Sigmoid colon (tissue), 7 donors: ENCODE data around the gene BRD9. TPM values are rescaled to one million over a fixed set of nuclear protein-coding genes. Genes with fewer than 3 reads are reported as not detected.

Source experiments
- DNase-seq: peaks from one replicate; pipeline ENCODE4 v3.0.0-alpha.2; 2019
- H3K27ac ChIP-seq, 4 donors: fragments of 200-600 bp; sonication (generic); one replicate each; pipeline ENCODE4 v1.5.1; 2016 to 2019; ENCODE audit warnings: mild to moderate bottlenecking in 1 of 4
- H3K27me3 ChIP-seq, 3 donors: fragments of 200-600 bp; sonication (generic); one replicate each; pipeline ENCODE4 v1.5.1; 2019; ENCODE audit warnings: mild to moderate bottlenecking in 1 of 3
- H3K36me3 ChIP-seq, 4 donors: fragments of 200-600 bp; sonication (generic); one replicate each; pipeline ENCODE4 v1.5.1; 2016 to 2019
- H3K4me1 ChIP-seq, 4 donors: fragments of 200-600 bp; sonication (generic); one replicate each; pipeline ENCODE4 v1.5.1; 2017 to 2019
- H3K4me3 ChIP-seq, 4 donors: fragments of 200-600 bp; sonication (generic); one replicate each; pipeline ENCODE4 v1.5.1; 2017 to 2019; ENCODE audit warnings: mild to moderate bottlenecking in 2 of 4, moderate library complexity in 1 of 4
- H3K9me3 ChIP-seq, 4 donors: fragments of 200-600 bp in 3 of 4; sonication (generic) in 3 of 4; one replicate each; pipeline versions ENCODE4 v1.5.1 to v1.6.1; 2013 to 2019
- EP300 ChIP-seq, 4 donors: sonication (generic); formaldehyde crosslinking; IDR thresholded peaks; one replicate each; pipeline ENCODE4 v1.6.1; 2017; ENCODE audit warnings: antibody characterized with exemption in 4 of 4
- POLR2A ChIP-seq, 2 donors: fragments of 450-650 bp; IDR thresholded peaks; one replicate each; pipeline ENCODE4 v1.6.1; 2016; ENCODE audit warnings: antibody characterized with exemption in 2 of 2, mild to moderate bottlenecking in 2 of 2, moderate library complexity in 2 of 2
- POLR2AphosphoS5 ChIP-seq, 4 donors: sonication (generic); formaldehyde crosslinking; IDR thresholded peaks; one replicate each; pipeline ENCODE4 v1.6.1; 2017; ENCODE audit warnings: antibody characterized with exemption in 4 of 4
- WGBS, 2 donors: extraction: QIAGEN DNeasy Blood & Tissue Kit; methylation state at CpG; one replicate each; pipeline ENCODE4 v1.1.7; 2013; 5-methylcytosine and 5-hydroxymethylcytosine counted together
- intact Hi-C: fragments of 100-400 bp; cut with DNase I; formaldehyde crosslinking; loops from one replicate; pipeline ENCODE4 v1.15.1; 2023
- polyA plus RNA-seq, 3 donors: library from polyadenylated mRNA; stranded (reverse); fragments of 200-250 nt; gene quantifications; one replicate each; pipeline ENCODE4 v1.2.3, GENCODE V29; 2013
- total RNA-seq, 4 donors: library from RNA; depleted of rRNA; stranded (reverse); fragments of >200 nt; gene quantifications; one replicate each; pipeline ENCODE4 v1.1.0, GENCODE V29; 2016
- TF ChIP-seq, protein P1 (sequence below), 4 experiments: fragments of 450-650 bp in 3 of 4; fragments of 200-600 bp in 1 of 4; IDR thresholded peaks; one replicate each; pipeline ENCODE4 v1.5.1; 2016 to 2019; ENCODE audit warnings: antibody characterized with exemption in 4 of 4, mild to moderate bottlenecking in 3 of 4, moderate library complexity in 2 of 4
- donor health status: healthy with polysubstance abuse.
- donor health status: Bipolar disorder and iron deficiency.
- donor health status: healthy.

BRD9 gene
- total and polyA plus RNA-seq, 7 donors: 12.9 to 38.8 (median 22.4) TPM

- Histone ChIP-seq H3K4me3 (no peak overlapping the region), H3K27me3 (no peaks in the 10 kb centered on the region), H3K27ac (no peak overlapping the region), H3K9me3 (no peaks in the 10 kb centered on the region), H3K4me1 (no peaks in the 10 kb centered on the region), H3K36me3 (peaks cover 47 to 97% (median 77%) of the 10 kb centered on the region in 4 donors)
- 94 to 95% methylated on average over 18 of the region's 18 CpGs for WGBS, 2 donors
- TF ChIP-seq POLR2AphosphoS5 (IDR thresholded peaks at IDR 0.05): no peak
- no peak for TF ChIP-seq EP300 (IDR thresholded peaks at IDR 0.05)
- TF ChIP-seq, protein P1, sequence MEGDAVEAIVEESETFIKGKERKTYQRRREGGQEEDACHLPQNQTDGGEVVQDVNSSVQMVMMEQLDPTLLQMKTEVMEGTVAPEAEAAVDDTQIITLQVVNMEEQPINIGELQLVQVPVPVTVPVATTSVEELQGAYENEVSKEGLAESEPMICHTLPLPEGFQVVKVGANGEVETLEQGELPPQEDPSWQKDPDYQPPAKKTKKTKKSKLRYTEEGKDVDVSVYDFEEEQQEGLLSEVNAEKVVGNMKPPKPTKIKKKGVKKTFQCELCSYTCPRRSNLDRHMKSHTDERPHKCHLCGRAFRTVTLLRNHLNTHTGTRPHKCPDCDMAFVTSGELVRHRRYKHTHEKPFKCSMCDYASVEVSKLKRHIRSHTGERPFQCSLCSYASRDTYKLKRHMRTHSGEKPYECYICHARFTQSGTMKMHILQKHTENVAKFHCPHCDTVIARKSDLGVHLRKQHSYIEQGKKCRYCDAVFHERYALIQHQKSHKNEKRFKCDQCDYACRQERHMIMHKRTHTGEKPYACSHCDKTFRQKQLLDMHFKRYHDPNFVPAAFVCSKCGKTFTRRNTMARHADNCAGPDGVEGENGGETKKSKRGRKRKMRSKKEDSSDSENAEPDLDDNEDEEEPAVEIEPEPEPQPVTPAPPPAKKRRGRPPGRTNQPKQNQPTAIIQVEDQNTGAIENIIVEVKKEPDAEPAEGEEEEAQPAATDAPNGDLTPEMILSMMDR (IDR thresholded peaks at IDR 0.05): no peak
- no peak for TF ChIP-seq POLR2A (IDR thresholded peaks at IDR 0.05)
- intact Hi-C loops: no loop called here
- DNase-seq: peak; percentile 53
Observed at GRCh38 chr5:885127-885442, 7.5 kb downstream of the BRD9 start.

GRCh38 chr5:884345-885126, 8.1 kb downstream of the BRD9 start:
- WGBS, 2 donors: 84 to 94% methylated on average over 16 of the region's 16 CpGs
- Histone ChIP-seq H3K9me3 (no peaks in the 10 kb centered on the region), H3K4me3 (no peak overlapping the region), H3K27me3 (no peaks in the 10 kb centered on the region), H3K36me3 (peaks cover 47 to 92% (median 73%) of the 10 kb centered on the region in 4 donors), H3K4me1 (no peaks in the 10 kb centered on the region), H3K27ac (no peak overlapping the region)
- TF ChIP-seq EP300 (IDR thresholded peaks at IDR 0.05): no peak
- TF ChIP-seq, protein P1 (IDR thresholded peaks at IDR 0.05): no peak
- no peak for TF ChIP-seq POLR2A (IDR thresholded peaks at IDR 0.05)
- no peak for TF ChIP-seq POLR2AphosphoS5 (IDR thresholded peaks at IDR 0.05)
- intact Hi-C loops: no loop called here
- no peak for DNase-seq

DNA sequence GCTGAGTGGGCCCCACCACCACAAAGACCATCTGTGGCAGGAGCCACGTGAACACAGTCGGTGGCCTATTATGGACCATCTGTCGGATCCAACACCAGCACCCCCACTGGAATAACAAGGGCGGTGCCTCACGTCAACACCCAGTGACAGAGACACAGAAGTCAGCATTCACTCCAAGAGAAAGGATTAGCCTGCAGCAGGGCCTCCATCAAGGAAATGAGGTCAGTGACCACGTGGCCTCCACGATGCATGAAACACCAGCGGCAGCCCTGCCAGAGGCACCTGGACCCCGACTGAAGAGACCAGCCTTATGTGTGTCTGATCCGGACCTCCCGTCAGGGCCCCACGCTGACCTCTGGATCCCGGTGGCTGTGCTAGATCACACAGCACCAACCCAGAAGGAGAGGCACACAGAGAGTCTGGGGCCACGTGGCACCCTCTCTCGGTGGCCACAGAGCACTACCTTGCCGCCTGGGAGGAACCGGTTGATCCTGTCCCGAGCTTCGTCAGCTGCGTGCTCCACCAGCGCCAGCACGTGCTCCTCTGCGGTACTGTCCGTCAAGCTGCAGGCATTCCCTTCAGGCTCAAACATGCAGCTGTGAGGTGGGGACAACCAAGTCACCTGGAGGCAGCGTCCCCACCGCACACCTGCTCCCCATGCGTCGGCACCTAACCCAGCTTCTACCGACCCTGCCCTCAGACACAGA, 9.0 kb downstream of the BRD9 start:
- Histone ChIP-seq H3K27me3 (no peaks in the 10 kb centered on the region), H3K36me3 (peaks cover 44 to 83% (median 67%) of the 10 kb centered on the region in 4 donors), H3K27ac (no peak overlapping the region), H3K4me1 (no peaks in the 10 kb centered on the region), H3K4me3 (no peak overlapping the region), H3K9me3 (no peaks in the 10 kb centered on the region)
- TF ChIP-seq, protein P1 (IDR thresholded peaks at IDR 0.05): no peak
- no peak for TF ChIP-seq POLR2AphosphoS5 (IDR thresholded peaks at IDR 0.05)
- TF ChIP-seq POLR2A (IDR thresholded peaks at IDR 0.05): no peak
- no peak for TF ChIP-seq EP300 (IDR thresholded peaks at IDR 0.05)
- peak; percentile 59 for DNase-seq
- intact Hi-C loops: no loop called here
- WGBS, 2 donors: 94 to 96% methylated on average over 29 of the region's 29 CpGs

DNA sequence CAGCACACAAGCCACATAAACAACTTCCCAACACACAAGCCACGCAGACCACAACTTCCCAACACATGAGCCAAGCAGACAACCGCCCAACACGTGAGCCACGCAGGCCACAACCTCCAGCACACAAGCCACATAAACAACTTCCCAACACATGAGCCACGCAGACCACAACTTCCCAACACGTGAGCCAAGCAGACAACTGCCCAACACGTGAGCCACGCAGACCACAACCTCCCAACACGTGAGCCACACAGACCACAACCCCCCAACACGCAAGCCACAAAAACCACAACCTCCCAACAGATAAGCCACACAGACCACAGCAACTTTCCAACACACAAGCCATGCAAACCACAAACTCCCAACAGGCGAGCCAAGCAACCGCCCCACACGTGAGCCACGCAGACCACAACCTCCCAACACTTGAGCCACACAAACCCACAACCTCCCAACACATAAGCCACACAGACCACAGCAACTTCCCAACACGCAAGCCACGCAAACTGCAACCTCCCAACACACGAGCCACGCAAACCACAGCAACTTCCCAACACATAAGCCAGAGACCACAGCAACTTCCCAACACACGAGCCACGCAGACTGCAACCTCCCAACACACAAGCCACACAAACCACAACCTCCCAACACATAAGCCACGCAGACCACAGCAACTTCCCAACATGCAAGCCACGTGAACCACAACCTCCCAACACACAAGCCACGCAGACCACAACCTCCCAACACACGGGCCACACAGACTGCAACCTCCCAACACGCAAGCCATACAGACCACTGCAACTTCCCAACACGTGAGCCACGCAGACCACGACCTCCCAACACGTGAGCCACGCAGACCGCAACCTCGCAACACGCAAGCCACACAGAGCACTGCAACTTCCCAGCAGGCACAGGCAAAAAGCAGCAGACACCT, 10.1 kb downstream of the BRD9 start:
- TF ChIP-seq POLR2AphosphoS5 (IDR thresholded peaks at IDR 0.05): no peak
- TF ChIP-seq POLR2A (IDR thresholded peaks at IDR 0.05): no peak
- TF ChIP-seq EP300 (IDR thresholded peaks at IDR 0.05): no peak
- no peaks in the 10 kb centered on the region for H3K27me3 ChIP-seq
- WGBS, 2 donors: 88 to 94% methylated on average over 33 of the region's 33 CpGs
- no peaks in the 10 kb centered on the region for H3K9me3 ChIP-seq
- H3K4me1 ChIP-seq: no peaks in the 10 kb centered on the region
- intact Hi-C loops: no loop called here
- DNase-seq: peak; percentile 42
- peaks cover 42 to 80% (median 66%) of the 10 kb centered on the region in 4 donors for H3K36me3 ChIP-seq
- no peak overlapping the region for H3K27ac ChIP-seq
- H3K4me3 ChIP-seq: no peak overlapping the region
